NB4 (cell line): ENCODE results near the gene MAST4.
A peak's percentile ranks its signal among the peaks of the same experiment; 100 is the strongest.

ENCODE experiments used
- DNase-seq: peaks from one replicate; pipeline ENCODE4 v3.0.0; 2010; ENCODE audit warnings: low read depth
- H3K4me3 ChIP-seq: one replicate; pipeline ENCODE4 v1.5.1; 2011; ENCODE audit warnings: mild to moderate bottlenecking, low read depth, low read length, moderate library complexity
- CTCF ChIP-seq: IDR thresholded peaks from one replicate; pipeline ENCODE4 v1.5.1; 2012; ENCODE audit warnings: low read depth, low read length
- MAX ChIP-seq: IDR thresholded peaks from 2 replicates; pipeline ENCODE4 v1.6.1; 2011; ENCODE audit warnings: low read depth, low read length
- MYC ChIP-seq: IDR thresholded peaks from 2 replicates; pipeline ENCODE4 v1.6.1; 2011; ENCODE audit warnings: low read depth, low read length
- POLR2A ChIP-seq: IDR thresholded peaks from 2 replicates; pipeline ENCODE4 v1.6.1; 2011; ENCODE audit warnings: mild to moderate bottlenecking; ENCODE audit not compliant: insufficient read length; ENCODE audit errors: extremely low read depth

MAST4 gene

GRCh38 chr5:67152400-67152799 lies 556.2 kb downstream of the MAST4 start:
- DNase-seq: no peak

GRCh38 chr5:67153292-67153691 lies 557.1 kb downstream of the MAST4 start:
- H3K4me3 ChIP-seq: no peak overlapping the region
- DNase-seq: no peak
- TF ChIP-seq POLR2A: no peak
- TF ChIP-seq MAX: no peak
- TF ChIP-seq MYC: no peak
- no peak for TF ChIP-seq CTCF

More at GRCh38 chr5:67152400-67152799, 556.2 kb downstream of the MAST4 start:
- TF ChIP-seq MYC: no peak
- TF ChIP-seq CTCF: no peak
- TF ChIP-seq MAX: no peak
- no peak for TF ChIP-seq POLR2A
- H3K4me3 ChIP-seq: no peak overlapping the region

- TF ChIP-seq MYC: no peak
- no peak for TF ChIP-seq CTCF
- no peak for TF ChIP-seq POLR2A
- TF ChIP-seq MAX: no peak
- DNase-seq: no peak
- H3K4me3 ChIP-seq: no peak overlapping the region
These were observed 558.5 kb downstream of the MAST4 start for GRCh38 chr5:67154556-67155206.

- DNase-seq: peak; percentile 36
- TF ChIP-seq CTCF: peak; percentile 69
- TF ChIP-seq MAX: no peak
- H3K4me3 ChIP-seq: no peak overlapping the region
These were observed 560.9 kb downstream of the MAST4 start for GRCh38 chr5:67156976-67157583.

- TF ChIP-seq MAX: no peak
- no peak for TF ChIP-seq MYC
- no peak for TF ChIP-seq POLR2A
- TF ChIP-seq CTCF: no peak
- no peak overlapping the region for H3K4me3 ChIP-seq
- no peak for DNase-seq
These were observed 564.1 kb downstream of the MAST4 start for GRCh38 chr5:67160272-67160671.
